Measurements from ENCODE around the gene ZNF787. TPM values are rescaled to one million over a fixed set of nuclear protein-coding genes. Genes with fewer than 3 reads are reported as not detected.
A peak's percentile ranks its signal among the peaks of the same experiment; 100 is the strongest.

ZNF787 gene
- total RNA-seq, 3 donors from 2014 or later, result 49.1 to 61.2 (median 56.1) TPM

GRCh38 chr19:56124578-56124977, 3.5 kb upstream of the ZNF787 start:
- ATAC-seq, result no peak
- intact Hi-C loops (cut with DNase I, micrococcal nuclease), result no loop called here

DNA sequence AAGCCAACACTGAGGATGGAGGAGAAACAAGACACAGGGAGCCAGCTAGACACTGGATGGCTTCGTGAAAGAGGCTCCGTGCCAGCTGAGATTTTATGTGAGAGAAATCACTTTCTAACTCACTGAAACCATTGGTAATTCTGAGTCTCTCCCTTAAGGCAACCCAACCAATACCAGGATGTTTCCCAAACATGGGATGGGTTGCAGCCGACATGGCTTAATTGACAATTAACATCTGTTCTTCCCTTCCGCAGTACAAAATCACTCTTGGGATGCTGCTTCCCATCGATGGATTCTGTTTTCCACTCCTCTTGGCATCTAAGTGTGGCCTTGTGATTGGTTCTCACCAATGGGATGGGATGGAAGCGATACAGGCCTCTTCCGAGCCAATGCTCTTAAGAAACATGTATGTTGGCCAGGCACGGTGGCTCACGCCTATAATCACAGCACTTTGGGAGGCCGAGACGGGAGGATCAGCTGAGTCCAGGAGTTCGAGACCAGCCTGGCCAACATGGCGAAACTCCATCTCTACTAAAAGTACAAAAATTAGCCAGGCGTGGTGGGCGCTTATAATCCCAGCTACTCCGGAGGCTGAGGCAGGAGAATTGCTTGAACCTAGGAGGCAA, 2.3 kb upstream of the ZNF787 start:
- DNase-seq (no peak), ATAC-seq (no peak)
- Histone ChIP-seq H3K9me3 (no peaks in the 10 kb centered on the region), H3K4me3 (no peak overlapping the region), H3K4me1 (ENCODE audit: low read depth) (peaks cover 35% of the 10 kb centered on the region), H3K36me3 (ENCODE audit: low read depth) (no peaks in the 10 kb centered on the region)
- TF ChIP-seq, protein P1, sequence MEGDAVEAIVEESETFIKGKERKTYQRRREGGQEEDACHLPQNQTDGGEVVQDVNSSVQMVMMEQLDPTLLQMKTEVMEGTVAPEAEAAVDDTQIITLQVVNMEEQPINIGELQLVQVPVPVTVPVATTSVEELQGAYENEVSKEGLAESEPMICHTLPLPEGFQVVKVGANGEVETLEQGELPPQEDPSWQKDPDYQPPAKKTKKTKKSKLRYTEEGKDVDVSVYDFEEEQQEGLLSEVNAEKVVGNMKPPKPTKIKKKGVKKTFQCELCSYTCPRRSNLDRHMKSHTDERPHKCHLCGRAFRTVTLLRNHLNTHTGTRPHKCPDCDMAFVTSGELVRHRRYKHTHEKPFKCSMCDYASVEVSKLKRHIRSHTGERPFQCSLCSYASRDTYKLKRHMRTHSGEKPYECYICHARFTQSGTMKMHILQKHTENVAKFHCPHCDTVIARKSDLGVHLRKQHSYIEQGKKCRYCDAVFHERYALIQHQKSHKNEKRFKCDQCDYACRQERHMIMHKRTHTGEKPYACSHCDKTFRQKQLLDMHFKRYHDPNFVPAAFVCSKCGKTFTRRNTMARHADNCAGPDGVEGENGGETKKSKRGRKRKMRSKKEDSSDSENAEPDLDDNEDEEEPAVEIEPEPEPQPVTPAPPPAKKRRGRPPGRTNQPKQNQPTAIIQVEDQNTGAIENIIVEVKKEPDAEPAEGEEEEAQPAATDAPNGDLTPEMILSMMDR (IDR thresholded peaks at IDR 0.05), result no peak
- intact Hi-C loops (cut with DNase I, micrococcal nuclease), result no loop called here

More at GRCh38 chr19:56124578-56124977, 3.5 kb upstream of the ZNF787 start:
- H3K4me1 ChIP-seq (ENCODE audit: low read depth), result peaks cover 27% of the 10 kb centered on the region
- no peak for DNase-seq
- no peaks in the 10 kb centered on the region for H3K36me3 ChIP-seq (ENCODE audit: low read depth)
- no peak overlapping the region for H3K4me3 ChIP-seq
- TF ChIP-seq, protein P1 (IDR thresholded peaks at IDR 0.05), result no peak
- no peaks in the 10 kb centered on the region for H3K9me3 ChIP-seq

DNA sequence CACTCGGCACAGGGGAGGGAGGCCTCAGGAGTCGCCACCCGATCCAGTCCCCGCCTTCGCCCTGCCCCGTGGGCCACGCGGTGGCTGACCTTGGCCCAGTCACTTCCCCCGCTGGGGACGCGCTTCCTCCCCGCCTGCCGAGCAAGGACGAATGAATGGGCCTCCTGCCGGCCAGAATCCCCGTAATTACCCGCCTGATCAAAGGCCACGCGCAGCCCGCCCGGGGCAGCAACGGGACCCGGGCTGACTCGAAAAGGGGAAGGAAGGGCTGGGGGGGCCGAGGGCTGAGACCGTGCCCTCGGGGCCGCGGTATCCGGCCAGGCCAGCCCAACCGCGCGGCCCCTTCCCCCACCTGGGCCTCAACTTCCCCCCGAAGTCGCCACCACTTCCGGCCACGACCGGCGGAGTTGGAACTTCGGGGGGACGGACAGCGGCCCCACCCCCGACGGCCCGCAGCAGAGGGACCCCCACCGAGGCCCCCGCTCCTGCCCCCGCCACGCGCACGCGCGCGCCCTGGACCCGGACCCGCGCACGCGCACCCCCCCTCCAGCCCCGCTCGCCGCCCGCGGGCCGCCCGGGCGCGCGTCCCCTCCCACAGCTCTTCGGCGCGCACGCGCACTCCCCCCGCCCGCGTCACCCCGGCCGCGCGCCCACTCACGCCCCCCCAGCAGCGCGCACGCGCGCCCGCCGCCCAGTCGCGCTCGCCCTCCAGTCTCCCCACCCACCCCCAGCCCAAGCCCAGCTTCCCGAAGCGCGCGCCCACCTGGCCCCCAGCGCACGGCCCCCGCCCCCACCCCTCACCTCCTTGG, 520 bp downstream of the ZNF787 start:
- Histone ChIP-seq H3K4me3 (peak overlapping the region; percentile 68), H3K36me3 (ENCODE audit: low read depth) (no peaks in the 10 kb centered on the region), H3K4me1 (ENCODE audit: low read depth) (peaks cover 35% of the 10 kb centered on the region), H3K9me3 (no peaks in the 10 kb centered on the region)
- TF ChIP-seq, protein P1 (IDR thresholded peaks at IDR 0.05), result no peak
- intact Hi-C loops (cut with DNase I, micrococcal nuclease), result no loop called here
- peak; percentile 71 for ATAC-seq
- peak; percentile 87 to 94 (median 93) for DNase-seq

DNA sequence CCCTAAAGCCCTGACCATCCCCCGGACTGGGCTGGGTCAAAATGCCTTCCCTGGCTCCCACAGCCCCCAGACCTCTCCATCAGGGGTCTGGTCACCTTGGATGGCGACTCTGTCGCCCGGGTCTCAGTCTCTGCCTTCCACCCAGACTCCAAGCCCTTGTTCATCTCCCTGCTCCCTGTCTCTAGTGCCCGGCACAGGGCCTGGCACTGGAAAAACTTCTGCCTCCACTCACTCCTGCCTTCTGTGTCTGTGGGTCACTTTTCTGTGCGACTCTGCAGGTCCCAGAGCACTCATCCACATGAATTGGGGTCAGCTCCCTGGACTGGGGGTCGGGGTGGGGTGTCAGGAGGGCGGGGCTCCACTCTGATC, 1.1 kb downstream of the ZNF787 start:
- TF ChIP-seq, protein P1 (IDR thresholded peaks at IDR 0.05), result no peak
- H3K4me1 ChIP-seq (ENCODE audit: low read depth), result peaks cover 32% of the 10 kb centered on the region
- intact Hi-C loops (cut with DNase I, micrococcal nuclease), result no loop called here
- no peaks in the 10 kb centered on the region for H3K9me3 ChIP-seq
- H3K4me3 ChIP-seq, result peak overlapping the region; percentile 68
- ATAC-seq, result no peak
- no peaks in the 10 kb centered on the region for H3K36me3 ChIP-seq (ENCODE audit: low read depth)
- DNase-seq, result no peak

- TF ChIP-seq, protein P1 (IDR thresholded peaks at IDR 0.05), result no peak
- Histone ChIP-seq H3K4me1 (ENCODE audit: low read depth) (peaks cover 32% of the 10 kb centered on the region), H3K36me3 (ENCODE audit: low read depth) (no peaks in the 10 kb centered on the region), H3K4me3 (peak overlapping the region; percentile 68), H3K9me3 (no peaks in the 10 kb centered on the region)
- DNase-seq (peak; percentile 71 to 81 (median 79)), ATAC-seq (peak; percentile 14)
- intact Hi-C loops (cut with DNase I, micrococcal nuclease), result no loop called here
Observed at GRCh38 chr19:56119582-56119978, 1.5 kb downstream of the ZNF787 start.

All from mucosa of descending colon (tissue), 3 donors.